WTC11 (cell line): Measurements from ENCODE around the gene PCP2.

Experiments
- AR ChIP-seq: fragments of 250-450 bp; sonication (Bioruptor Pico); IDR thresholded peaks from 2 replicates; pipeline ENCODE4 v1.9.0; 2021; ENCODE audit warnings: mild to moderate bottlenecking
- ARID4B ChIP-seq: sonication (generic); formaldehyde crosslinking; IDR thresholded peaks from 2 replicates; pipeline ENCODE4 v1.8.0; 2023; ENCODE audit warnings: missing genetic modification reagents, mild to moderate bottlenecking, borderline replicate concordance
- ATF2 ChIP-seq: sonication (generic); formaldehyde crosslinking; IDR thresholded peaks from 2 replicates; pipeline ENCODE4 v1.8.1; 2022; ENCODE audit warnings: low read depth, missing genetic modification reagents, borderline replicate concordance
- CREB1 ChIP-seq: sonication (generic); formaldehyde crosslinking; IDR thresholded peaks from 2 replicates; pipeline ENCODE4 v1.8.0; 2023; ENCODE audit warnings: mild to moderate bottlenecking, missing genetic modification reagents
- CTCF ChIP-seq: fragments of 200-600 bp; IDR thresholded peaks from 2 replicates; pipeline ENCODE4 v1.8.0; 2022; ENCODE audit warnings: antibody characterized with exemption
- E2F4 ChIP-seq: sonication (generic); formaldehyde crosslinking; IDR thresholded peaks from 2 replicates; pipeline ENCODE4 v1.8.1; 2022; ENCODE audit warnings: low read depth, mild to moderate bottlenecking, moderate library complexity, missing genetic modification reagents, borderline replicate concordance
- HMGA2 ChIP-seq: fragments of 250-450 bp; sonication (Bioruptor Pico); IDR thresholded peaks from 2 replicates; pipeline ENCODE4 v1.4.0; 2021; ENCODE audit warnings: mild to moderate bottlenecking, moderate library complexity
- MAX ChIP-seq: sonication (generic); formaldehyde crosslinking; IDR thresholded peaks from 2 replicates; pipeline ENCODE4 v1.8.0; 2022; ENCODE audit warnings: mild to moderate bottlenecking, missing genetic modification reagents
- MLX ChIP-seq: sonication (generic); formaldehyde crosslinking; IDR thresholded peaks from 2 replicates; pipeline ENCODE4 v1.8.1; 2023; ENCODE audit warnings: mild to moderate bottlenecking, missing genetic modification reagents, moderate library complexity
- SMAD4 ChIP-seq: sonication (generic); formaldehyde crosslinking; IDR thresholded peaks from 2 replicates; pipeline ENCODE4 v1.8.0; 2022; ENCODE audit warnings: mild to moderate bottlenecking, missing genetic modification reagents

GRCh38 chr19:7632340-7633203 lies 947 bp downstream of the PCP2 start:
- TF ChIP-seq CTCF (no peak), ATF2 (CRISPR knock-in tag) (no peak), MLX (CRISPR knock-in tag) (no peak), CREB1 (CRISPR knock-in tag) (no peak), E2F4 (CRISPR knock-in tag) (no peak), AR (no peak), ARID4B (CRISPR knock-in tag) (no peak), SMAD4 (no peak), MAX (no peak), HMGA2 (no peak)
